ENCODE measurements around the gene CTNNA3.

- no peak for TF ChIP-seq CTCF (IDR thresholded peaks at IDR 0.05; ENCODE audit: extremely low read depth in 1 of 2, insufficient read depth in 1 of 2, low read depth in 1 of 2, low read length in 2 of 2)
- TF ChIP-seq POLR2AphosphoS5 (IDR thresholded peaks at IDR 0.05; ENCODE audit: insufficient read depth, low read depth, low read length), result no peak
- no peak for TF ChIP-seq POLR2A (IDR thresholded peaks at IDR 0.05; ENCODE audit: low read depth, low read length)
- TF ChIP-seq EZH2 (IDR thresholded peaks at IDR 0.05; ENCODE audit: borderline replicate concordance, low read depth, low read length, severe bottlenecking), result no peak
- no peak for TF ChIP-seq JUN (IDR thresholded peaks at IDR 0.05; ENCODE audit: borderline replicate concordance, insufficient read depth, insufficient read length, low read depth)
- TF ChIP-seq MAX (IDR thresholded peaks at IDR 0.05; ENCODE audit: insufficient read depth, insufficient read length), result no peak
- TF ChIP-seq MYC (IDR thresholded peaks at IDR 0.05; ENCODE audit: low read depth, low read length), result no peak
These were observed 293.4 kb downstream of the CTNNA3 start for GRCh38 chr10:67402620-67403019.
